SK-N-SH (cell line): ENCODE measurements around the gene NUMBL.
"Not testable (repeated sequence)": the region's sequence is repeated elsewhere in the genome, so short reads cannot be mapped to it uniquely, and the experiment has no call there.

Experiments used
- CHD2 ChIP-seq: fragments of 150-350 bp; IDR thresholded peaks from 2 replicates; pipeline ENCODE4 v1.6.1; 2018; ENCODE audit warnings: low read length; ENCODE audit not compliant: partially characterized antibody
- EP300 ChIP-seq, 2 experiments: IDR thresholded peaks; 2 replicates each; pipeline versions ENCODE4 v1.4.0 to v1.6.1; 2012; ENCODE audit warnings: borderline replicate concordance in 1 of 2, low read depth in 1 of 2, low read length in 1 of 2
- EZH2phosphoT487 ChIP-seq: fragments of 200-600 bp; sonication (generic); IDR thresholded peaks from 2 replicates; pipeline ENCODE4 v1.6.1; 2017; ENCODE audit warnings: low read depth, mixed run types, mild to moderate bottlenecking, antibody characterized with exemption, moderate library complexity, borderline replicate concordance
- GABPA ChIP-seq: IDR thresholded peaks from 2 replicates; pipeline ENCODE4 v1.4.0; 2012; ENCODE audit warnings: low read depth, mild to moderate bottlenecking
- JUND ChIP-seq: IDR thresholded peaks from 2 replicates; pipeline ENCODE4 v1.4.0; 2012
- POLR2AphosphoS5 ChIP-seq: IDR thresholded peaks from 2 replicates; pipeline ENCODE4 v1.6.1; 2012; ENCODE audit warnings: low read depth, low read length
- RAD21 ChIP-seq: IDR thresholded peaks from 2 replicates; pipeline ENCODE4 v1.6.1; 2012; ENCODE audit warnings: mild to moderate bottlenecking, low read length
- SIN3A ChIP-seq: IDR thresholded peaks from 2 replicates; pipeline ENCODE4 v1.6.1; 2012; ENCODE audit warnings: low read depth, mild to moderate bottlenecking, low read length, moderate library complexity, borderline replicate concordance
- TAF1 ChIP-seq: IDR thresholded peaks from 2 replicates; pipeline ENCODE4 v1.6.1; 2012; ENCODE audit warnings: low read depth, mild to moderate bottlenecking, low read length, moderate library complexity, borderline replicate concordance
- TEAD4 ChIP-seq: IDR thresholded peaks from 2 replicates; pipeline ENCODE4 v1.4.0; 2012; ENCODE audit warnings: mild to moderate bottlenecking, borderline replicate concordance; ENCODE audit not compliant: insufficient read depth
- TF ChIP-seq, protein P1 (sequence below): IDR thresholded peaks from 2 replicates; pipeline ENCODE4 v1.4.0; 2012; ENCODE audit warnings: low read depth
- TF ChIP-seq, protein P2 (sequence below): fragments of 200-600 bp; sonication (generic); IDR thresholded peaks from 2 replicates; pipeline ENCODE4 v1.6.1; 2017; ENCODE audit warnings: antibody characterized with exemption, mild to moderate bottlenecking, moderate library complexity
- TF ChIP-seq, protein P3 (sequence below): fragments of 150-350 bp; IDR thresholded peaks from 2 replicates; pipeline ENCODE4 v1.6.1; 2017; ENCODE audit warnings: antibody characterized with exemption, low read length, low read depth, borderline replicate concordance

DNA sequence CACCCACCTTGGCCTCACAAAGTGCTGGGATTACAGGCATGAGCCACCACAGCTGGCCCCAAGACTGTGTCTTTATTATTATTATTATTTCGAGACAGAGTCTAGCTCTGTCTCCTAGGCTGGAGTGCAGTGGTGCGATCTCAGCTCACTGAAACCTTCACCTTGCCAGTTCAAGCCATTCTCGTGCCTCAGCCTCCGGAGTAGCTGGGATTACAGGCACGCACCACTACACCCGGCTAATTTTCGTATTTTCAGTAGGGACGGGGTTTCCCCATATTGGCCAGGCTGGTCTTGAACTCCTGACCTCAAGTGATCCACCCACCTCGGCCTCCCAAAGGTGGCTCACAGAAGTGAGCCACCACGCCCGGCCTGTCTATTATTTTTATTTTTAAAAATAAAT lies 38.1 kb downstream of the NUMBL start:
- TF ChIP-seq, protein P1, sequence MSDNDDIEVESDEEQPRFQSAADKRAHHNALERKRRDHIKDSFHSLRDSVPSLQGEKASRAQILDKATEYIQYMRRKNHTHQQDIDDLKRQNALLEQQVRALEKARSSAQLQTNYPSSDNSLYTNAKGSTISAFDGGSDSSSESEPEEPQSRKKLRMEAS, result not testable (repeated sequence)
- TF ChIP-seq, protein P2, sequence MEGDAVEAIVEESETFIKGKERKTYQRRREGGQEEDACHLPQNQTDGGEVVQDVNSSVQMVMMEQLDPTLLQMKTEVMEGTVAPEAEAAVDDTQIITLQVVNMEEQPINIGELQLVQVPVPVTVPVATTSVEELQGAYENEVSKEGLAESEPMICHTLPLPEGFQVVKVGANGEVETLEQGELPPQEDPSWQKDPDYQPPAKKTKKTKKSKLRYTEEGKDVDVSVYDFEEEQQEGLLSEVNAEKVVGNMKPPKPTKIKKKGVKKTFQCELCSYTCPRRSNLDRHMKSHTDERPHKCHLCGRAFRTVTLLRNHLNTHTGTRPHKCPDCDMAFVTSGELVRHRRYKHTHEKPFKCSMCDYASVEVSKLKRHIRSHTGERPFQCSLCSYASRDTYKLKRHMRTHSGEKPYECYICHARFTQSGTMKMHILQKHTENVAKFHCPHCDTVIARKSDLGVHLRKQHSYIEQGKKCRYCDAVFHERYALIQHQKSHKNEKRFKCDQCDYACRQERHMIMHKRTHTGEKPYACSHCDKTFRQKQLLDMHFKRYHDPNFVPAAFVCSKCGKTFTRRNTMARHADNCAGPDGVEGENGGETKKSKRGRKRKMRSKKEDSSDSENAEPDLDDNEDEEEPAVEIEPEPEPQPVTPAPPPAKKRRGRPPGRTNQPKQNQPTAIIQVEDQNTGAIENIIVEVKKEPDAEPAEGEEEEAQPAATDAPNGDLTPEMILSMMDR, result not testable (repeated sequence)
- not testable (repeated sequence) for TF ChIP-seq JUND; POLR2AphosphoS5; EP300 (IDR thresholded peaks at IDR 0.05; ENCODE audit: borderline replicate concordance in 1 of 2, low read depth in 1 of 2, low read length in 1 of 2); CHD2; TEAD4; GABPA; TAF1; RAD21; EZH2phosphoT487; SIN3A
- TF ChIP-seq, protein P3, sequence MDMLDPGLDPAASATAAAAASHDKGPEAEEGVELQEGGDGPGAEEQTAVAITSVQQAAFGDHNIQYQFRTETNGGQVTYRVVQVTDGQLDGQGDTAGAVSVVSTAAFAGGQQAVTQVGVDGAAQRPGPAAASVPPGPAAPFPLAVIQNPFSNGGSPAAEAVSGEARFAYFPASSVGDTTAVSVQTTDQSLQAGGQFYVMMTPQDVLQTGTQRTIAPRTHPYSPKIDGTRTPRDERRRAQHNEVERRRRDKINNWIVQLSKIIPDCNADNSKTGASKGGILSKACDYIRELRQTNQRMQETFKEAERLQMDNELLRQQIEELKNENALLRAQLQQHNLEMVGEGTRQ, result not testable (repeated sequence)
